ENCODE measurements around the gene CLDND1. TPM values are rescaled to one million over a fixed set of nuclear protein-coding genes. Genes with fewer than 3 reads are reported as not detected.
"Not testable (repeated sequence)": the region's sequence is repeated elsewhere in the genome, so short reads cannot be mapped to it uniquely, and the experiment has no call there.

The CLDND1 gene
- total and polyA plus RNA-seq, 2 experiments from 2014 or later: 70.1 to 89.2 TPM

GRCh38 chr3:98563661-98564281 is 41.1 kb upstream of the CLDND1 start:
- H2AFZ ChIP-seq: no peak overlapping the region
- no peaks in the 10 kb centered on the region for H3K36me3 ChIP-seq (replicated peaks; ENCODE audit: insufficient read depth, low read depth)
- TF ChIP-seq CTCF (IDR thresholded peaks at IDR 0.05; ENCODE audit: poor library complexity): no peak
- no peak for TF ChIP-seq EZH2 (IDR thresholded peaks at IDR 0.05; ENCODE audit: borderline replicate concordance)
- no peaks in the 10 kb centered on the region for H3K9me2 ChIP-seq (replicated peaks; ENCODE audit: insufficient read depth)
- no peak overlapping the region for H3K4me3 ChIP-seq
- H3K4me1 ChIP-seq (ENCODE audit: insufficient read depth): no peaks in the 10 kb centered on the region
- no peaks in the 10 kb centered on the region for H3K9me3 ChIP-seq (ENCODE audit: low read depth)
- no peak for DNase-seq (ENCODE audit: low spot score)
- no peaks in the 10 kb centered on the region for H3K27me3 ChIP-seq
- no peak overlapping the region for H3K27ac ChIP-seq
- 75% methylated on average over 4 of the region's 4 CpGs for WGBS (ENCODE audit: low lambda C conversion rate, missing lambda C conversion rate)
- no peak overlapping the region for H3K4me2 ChIP-seq
- no peaks in the 10 kb centered on the region for H4K20me1 ChIP-seq (ENCODE audit: insufficient read depth, poor library complexity, severe bottlenecking)
- H3K79me2 ChIP-seq: no peaks in the 10 kb centered on the region

DNA sequence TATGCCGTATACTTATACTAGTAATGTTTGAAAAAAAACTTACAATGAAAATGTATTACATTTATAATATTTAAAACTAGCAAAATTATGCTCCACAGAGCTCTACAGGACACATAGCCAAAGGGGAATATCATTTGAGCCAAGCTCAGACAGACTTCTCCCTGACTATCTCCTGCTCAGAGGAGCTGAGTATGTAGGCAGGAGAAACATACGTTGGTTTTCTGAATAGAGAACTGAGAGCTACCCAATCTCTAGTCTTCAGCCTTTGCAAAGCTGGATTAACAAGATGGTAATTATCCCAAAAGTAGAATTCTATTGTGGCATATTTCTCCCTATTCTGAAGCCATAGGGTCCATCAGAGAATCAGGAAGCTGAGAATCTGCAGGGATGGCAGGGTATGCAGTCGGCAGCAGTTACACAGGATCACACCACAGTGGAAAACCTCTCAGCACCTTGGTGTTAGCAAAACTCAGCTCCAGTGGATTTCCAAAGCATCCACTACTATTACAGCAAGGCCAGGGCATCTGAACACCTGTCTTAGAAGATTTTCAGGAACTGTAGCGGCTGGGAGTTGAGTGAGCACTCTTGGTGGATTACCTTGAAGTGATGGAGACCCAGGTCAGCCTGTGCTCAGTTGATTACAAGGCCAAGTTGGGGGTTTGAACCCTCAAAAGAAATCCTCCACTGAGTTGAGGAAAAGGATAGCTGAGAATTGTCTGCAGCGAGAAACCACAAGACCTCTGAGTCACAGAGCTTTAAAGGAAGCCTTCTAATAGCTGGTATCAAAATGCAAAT is 39.2 kb upstream of the CLDND1 start:
- no peaks in the 10 kb centered on the region for H3K27me3 ChIP-seq
- 93% methylated on average over 5 of the region's 5 CpGs for WGBS (ENCODE audit: low lambda C conversion rate, missing lambda C conversion rate)
- H3K4me3 ChIP-seq: no peak overlapping the region
- H2AFZ ChIP-seq: no peak overlapping the region
- H3K27ac ChIP-seq: no peak overlapping the region
- H3K4me2 ChIP-seq: no peak overlapping the region
- no peaks in the 10 kb centered on the region for H3K4me1 ChIP-seq (ENCODE audit: insufficient read depth)
- no peaks in the 10 kb centered on the region for H4K20me1 ChIP-seq (ENCODE audit: insufficient read depth, poor library complexity, severe bottlenecking)
- H3K9me3 ChIP-seq (ENCODE audit: low read depth): no peaks in the 10 kb centered on the region
- H3K9me2 ChIP-seq (replicated peaks; ENCODE audit: insufficient read depth): no peaks in the 10 kb centered on the region
- H3K79me2 ChIP-seq: no peaks in the 10 kb centered on the region
- DNase-seq (ENCODE audit: low spot score): no peak
- TF ChIP-seq EZH2 (IDR thresholded peaks at IDR 0.05; ENCODE audit: borderline replicate concordance): no peak
- TF ChIP-seq CTCF (IDR thresholded peaks at IDR 0.05; ENCODE audit: poor library complexity): no peak
- TF ChIP-seq EZH2phosphoT487 (IDR thresholded peaks at IDR 0.05; ENCODE audit: low read depth, severe bottlenecking, unreplicated experiment): no peak
- no peaks in the 10 kb centered on the region for H3K36me3 ChIP-seq (replicated peaks; ENCODE audit: insufficient read depth, low read depth)

DNA sequence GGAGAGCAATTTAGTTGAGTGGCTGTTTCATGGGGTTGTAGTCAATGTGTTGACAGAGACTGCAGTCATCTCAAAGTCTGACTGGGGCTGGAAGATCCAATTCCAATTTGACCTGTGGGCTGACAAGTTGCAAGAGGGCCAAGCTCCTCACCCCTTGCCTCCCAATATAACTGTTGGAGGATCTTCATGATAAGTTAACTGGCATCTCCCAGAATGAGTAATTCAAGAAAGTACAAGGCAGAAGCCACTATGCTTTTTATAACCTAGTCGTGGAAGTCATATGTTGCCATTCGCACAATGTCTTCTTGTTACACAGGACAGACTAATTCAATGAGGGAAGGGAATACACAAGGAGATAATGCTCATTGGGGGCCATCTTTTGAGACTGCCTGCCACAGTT is 38.2 kb upstream of the CLDND1 start:
- Histone ChIP-seq H4K20me1 (ENCODE audit: insufficient read depth, poor library complexity, severe bottlenecking) (no peaks in the 10 kb centered on the region), H3K9me2 (replicated peaks; ENCODE audit: insufficient read depth) (no peaks in the 10 kb centered on the region), H3K36me3 (replicated peaks; ENCODE audit: insufficient read depth, low read depth) (no peaks in the 10 kb centered on the region), H3K79me2 (no peaks in the 10 kb centered on the region), H3K9me3 (ENCODE audit: low read depth) (no peaks in the 10 kb centered on the region), H3K27me3 (no peaks in the 10 kb centered on the region), H2AFZ (no peak overlapping the region), H3K4me3 (no peak overlapping the region), H3K27ac (no peak overlapping the region), H3K4me2 (no peak overlapping the region), H3K4me1 (ENCODE audit: insufficient read depth) (no peaks in the 10 kb centered on the region)
- whole genome bisulfite sequencing (ENCODE audit: low lambda C conversion rate, missing lambda C conversion rate): 98% methylated on average over 2 of the region's 2 CpGs
- DNase-seq (ENCODE audit: low spot score): no peak
- TF ChIP-seq EZH2 (IDR thresholded peaks at IDR 0.05; ENCODE audit: borderline replicate concordance) (no peak), EZH2phosphoT487 (IDR thresholded peaks at IDR 0.05; ENCODE audit: low read depth, severe bottlenecking, unreplicated experiment) (no peak), CTCF (IDR thresholded peaks at IDR 0.05; ENCODE audit: poor library complexity) (no peak)

DNA sequence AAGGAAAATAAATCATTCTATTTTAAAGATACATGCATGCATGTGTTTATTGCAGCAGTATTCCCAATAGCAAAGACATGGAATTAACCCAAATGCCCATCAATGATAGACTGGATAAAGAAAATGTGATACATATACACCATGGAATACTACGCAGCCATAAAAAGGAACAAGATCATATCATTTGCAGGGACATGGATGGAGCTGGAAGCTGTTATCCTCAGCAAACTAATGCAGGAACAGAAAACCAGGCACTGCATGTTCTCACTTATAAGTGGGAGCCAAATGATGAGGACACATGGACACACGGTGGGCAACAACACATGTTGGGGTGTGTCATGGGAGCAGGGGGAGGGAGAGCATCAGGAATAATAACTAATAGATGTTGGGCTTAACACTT is 37.1 kb upstream of the CLDND1 start:
- 93% methylated on average over 2 of the region's 2 CpGs for WGBS (ENCODE audit: low lambda C conversion rate, missing lambda C conversion rate)
- not testable (repeated sequence) for H3K9me3 ChIP-seq (ENCODE audit: low read depth); H3K27ac ChIP-seq; DNase-seq (ENCODE audit: low spot score); H4K20me1 ChIP-seq (ENCODE audit: insufficient read depth, poor library complexity, severe bottlenecking); H3K79me2 ChIP-seq; H3K4me3 ChIP-seq; H3K36me3 ChIP-seq (replicated peaks; ENCODE audit: insufficient read depth, low read depth); H3K4me2 ChIP-seq; H3K4me1 ChIP-seq (ENCODE audit: insufficient read depth); H2AFZ ChIP-seq; H3K9me2 ChIP-seq (replicated peaks; ENCODE audit: insufficient read depth); H3K27me3 ChIP-seq

Data from hepatocyte (in vitro differentiated cells).